GM18498 (cell line): ENCODE measurements around the gene FGA.

Experiments used
- ATAC-seq: cut with Tn5 transposase; IDR thresholded peaks from one replicate; pipeline ENCODE4 v1.9.1; 2021; ENCODE audit warnings: mild to moderate bottlenecking, moderate library complexity; ENCODE audit not compliant: unreplicated experiment

FGA gene

DNA sequence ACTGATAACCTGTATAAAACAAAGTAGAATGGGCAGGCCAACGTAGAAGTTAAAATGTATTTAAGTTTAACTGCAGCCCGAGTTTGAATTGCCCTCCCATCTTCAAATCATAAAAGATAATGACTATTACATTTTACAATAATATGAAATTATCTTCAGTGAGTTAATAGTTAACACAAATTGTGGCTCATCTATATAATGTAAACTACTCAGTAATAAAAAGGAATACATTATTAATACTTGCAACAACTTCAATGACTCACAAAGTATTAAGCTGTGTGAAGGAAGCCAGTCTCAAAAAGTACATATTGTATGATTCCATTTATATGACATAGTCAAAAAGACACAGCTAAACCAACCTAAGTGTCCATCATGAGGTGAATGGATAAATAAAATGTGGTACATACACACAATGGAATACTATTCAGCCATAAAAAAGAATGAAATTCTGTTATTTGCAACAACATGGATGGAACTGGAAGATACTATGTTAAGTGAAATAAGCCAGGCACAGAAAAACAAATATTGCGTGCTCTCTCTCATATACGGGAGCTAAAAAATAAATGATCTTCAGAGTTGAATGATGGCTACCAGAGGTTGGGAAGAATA is 48.2 kb downstream of the FGA start:
- no peak for ATAC-seq
